ENCODE measurements around the gene NDUFS7. TPM values are rescaled to one million over a fixed set of nuclear protein-coding genes. Genes with fewer than 3 reads are reported as not detected.

NDUFS7 gene
- total and polyA plus RNA-seq, 9 of the 15 experiments (the other 6 are each of a cell fraction or from before 2014, with no cell fraction given): 6.0 to 271 (median 60.6) TPM

DNA sequence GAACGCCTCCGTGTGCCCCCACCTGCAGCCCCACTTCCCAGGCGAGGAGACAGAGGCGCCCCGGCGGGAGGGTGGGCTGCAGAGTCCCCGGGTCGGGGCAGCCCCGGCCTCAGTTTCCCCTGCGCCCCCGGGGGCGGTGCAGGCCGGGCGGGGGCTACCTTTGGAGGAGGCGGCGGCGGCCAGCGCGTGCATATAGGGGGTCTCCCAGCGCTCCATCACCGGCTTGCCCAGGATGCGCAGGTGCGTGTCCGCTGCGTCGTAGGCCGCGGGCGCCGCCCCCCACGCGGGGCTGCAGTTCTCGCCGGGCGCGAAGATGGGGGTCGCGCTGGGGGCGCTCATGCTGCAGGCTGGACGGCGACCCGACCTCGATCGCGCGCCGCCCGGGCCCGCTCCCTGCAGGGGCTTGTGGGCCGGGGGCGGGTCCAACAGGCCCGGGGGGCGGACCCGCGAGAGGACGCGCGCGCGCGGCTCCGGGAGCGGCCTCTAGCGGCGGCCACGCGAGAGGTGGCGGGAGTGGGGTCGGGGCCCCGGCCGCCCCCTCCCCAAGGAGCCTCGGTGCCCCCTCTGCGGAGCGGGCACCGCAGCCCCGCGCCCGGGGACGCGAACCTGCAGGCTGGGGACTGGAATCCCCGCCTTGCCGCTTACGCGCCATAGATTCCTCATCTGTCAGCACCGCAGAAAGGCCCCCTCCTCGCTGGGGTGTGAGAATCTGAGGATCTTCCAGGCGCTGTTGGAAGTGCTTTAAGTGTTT lies 17.6 kb downstream of the NDUFS7 start, which contains the start of gene GAMT (continued):
- TF ChIP-seq, protein P1, sequence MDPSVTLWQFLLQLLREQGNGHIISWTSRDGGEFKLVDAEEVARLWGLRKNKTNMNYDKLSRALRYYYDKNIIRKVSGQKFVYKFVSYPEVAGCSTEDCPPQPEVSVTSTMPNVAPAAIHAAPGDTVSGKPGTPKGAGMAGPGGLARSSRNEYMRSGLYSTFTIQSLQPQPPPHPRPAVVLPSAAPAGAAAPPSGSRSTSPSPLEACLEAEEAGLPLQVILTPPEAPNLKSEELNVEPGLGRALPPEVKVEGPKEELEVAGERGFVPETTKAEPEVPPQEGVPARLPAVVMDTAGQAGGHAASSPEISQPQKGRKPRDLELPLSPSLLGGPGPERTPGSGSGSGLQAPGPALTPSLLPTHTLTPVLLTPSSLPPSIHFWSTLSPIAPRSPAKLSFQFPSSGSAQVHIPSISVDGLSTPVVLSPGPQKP (CRISPR knock-in tag; IDR thresholded peaks at IDR 0.05): no peak
- peak; percentile 58 for TF ChIP-seq VEZF1 (CRISPR knock-in tag; IDR thresholded peaks at IDR 0.05)
- TF ChIP-seq RNF2 (IDR thresholded peaks at IDR 0.05): no peak
- TF ChIP-seq ZBTB7A (IDR thresholded peaks at IDR 0.05; ENCODE audit: borderline replicate concordance, control insufficient read depth, low read depth, low read length): peak; percentile 99
- TF ChIP-seq GATAD2B (IDR thresholded peaks at IDR 0.05; ENCODE audit: borderline replicate concordance): peak; percentile 95
- TF ChIP-seq KAT2B (IDR thresholded peaks at IDR 0.05; ENCODE audit: low read depth, low read length): no peak
- TF ChIP-seq, protein P2, sequence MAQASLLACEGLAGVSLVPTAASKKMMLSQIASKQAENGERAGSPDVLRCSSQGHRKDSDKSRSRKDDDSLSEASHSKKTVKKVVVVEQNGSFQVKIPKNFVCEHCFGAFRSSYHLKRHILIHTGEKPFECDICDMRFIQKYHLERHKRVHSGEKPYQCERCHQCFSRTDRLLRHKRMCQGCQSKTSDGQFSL (CRISPR knock-in tag; IDR thresholded peaks at IDR 0.05): 0 out of 2 replicates have a peak, but pooled peaks have one; percentile 14
- TF ChIP-seq, protein P2 (tag; IDR thresholded peaks at IDR 0.05): no peak
- TF ChIP-seq, protein P3, sequence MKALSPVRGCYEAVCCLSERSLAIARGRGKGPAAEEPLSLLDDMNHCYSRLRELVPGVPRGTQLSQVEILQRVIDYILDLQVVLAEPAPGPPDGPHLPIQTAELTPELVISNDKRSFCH (CRISPR knock-in tag; IDR thresholded peaks at IDR 0.05): no peak
- TF ChIP-seq, protein P3 (tag; IDR thresholded peaks at IDR 0.05): peak; percentile 25; the same call in 1 of the 2 replicates
- peak; percentile 70; the same call in 1 of the 2 replicates for TF ChIP-seq CHD2 (IDR thresholded peaks at IDR 0.05; ENCODE audit: low read depth, low read length)
- 0 out of 2 replicates have a peak, but pooled peaks have one; percentile 42 for TF ChIP-seq SMAD4 (CRISPR knock-in tag; conservative IDR thresholded peaks at IDR 0.05)
- 0 out of 2 replicates have a peak, but pooled peaks have one; percentile 12 for TF ChIP-seq MAX (CRISPR knock-in tag; IDR thresholded peaks at IDR 0.05)
- peak in 1 of 2 experiments; percentile 48; a peak in 1 of 4 replicates for TF ChIP-seq TEAD1 (CRISPR knock-in tag; IDR thresholded peaks at IDR 0.05)
- TF ChIP-seq HMBOX1 (IDR thresholded peaks at IDR 0.05): no peak
- peak; percentile 18 for TF ChIP-seq CHD4 (IDR thresholded peaks at IDR 0.05; ENCODE audit: insufficient read depth, insufficient replicate concordance, low read depth, low read length, poor library complexity, severe bottlenecking)
- TF ChIP-seq, protein P4, sequence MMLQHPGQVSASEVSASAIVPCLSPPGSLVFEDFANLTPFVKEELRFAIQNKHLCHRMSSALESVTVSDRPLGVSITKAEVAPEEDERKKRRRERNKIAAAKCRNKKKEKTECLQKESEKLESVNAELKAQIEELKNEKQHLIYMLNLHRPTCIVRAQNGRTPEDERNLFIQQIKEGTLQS (IDR thresholded peaks at IDR 0.05): no peak
- TF ChIP-seq, protein P4 (CRISPR knock-in tag; conservative IDR thresholded peaks at IDR 0.05): no peak
